CD4-positive, alpha-beta T cell (primary cell): ENCODE data around the gene LSM5. TPM values are rescaled to one million over a fixed set of nuclear protein-coding genes. Genes with fewer than 3 reads are reported as not detected.

Experiments
- ATAC-seq: fragments of 200-7000 bp; cut with Tn5 transposase; one replicate; pipeline ENCODE4 v1.10.0; 2022; ENCODE audit warnings: mild to moderate bottlenecking; ENCODE audit not compliant: poor library complexity
- CTCF ChIA-PET: fragments of 350-600 bp; sonication (Branson Sonifier 250); formaldehyde crosslinking; loops from one replicate; lab custom pipeline; 2021; ENCODE audit warnings: antibody characterized with exemption, inconsistent platforms; lab: Charles Lee
- POLR2A ChIA-PET: fragments of 350-600 bp; sonication (Branson Sonifier 250); formaldehyde crosslinking; loops from one replicate; lab custom pipeline; 2021; ENCODE audit warnings: antibody characterized with exemption, inconsistent platforms; lab: Charles Lee
- DNase-seq, 14 experiments: peaks; one replicate each; pipeline ENCODE4 v3.0.0-alpha.2; 2013 to 2020; ENCODE audit warnings: mixed read lengths in 2 of 14
- H3K27ac ChIP-seq, 2 donors: one replicate each; pipeline versions ENCODE4 v1.5.1 to v1.7.0; 2013; ENCODE audit warnings: low read length in 2 of 2, low read depth in 1 of 2, mild to moderate bottlenecking in 1 of 2
- H3K27me3 ChIP-seq, 2 experiments: 1 replicate in 1 of 2; 2 replicates in 1 of 2; pipeline versions ENCODE4 v1.6.1 to v1.7.0; 2013; ENCODE audit warnings: low read length in 2 of 2, control low read depth in 1 of 2, mild to moderate bottlenecking in 1 of 2, moderate library complexity in 1 of 2; ENCODE audit not compliant: insufficient read depth in 2 of 2, control insufficient read depth in 1 of 2
- H3K36me3 ChIP-seq: one replicate; pipeline ENCODE4 v1.6.1; 2013; ENCODE audit warnings: low read length, control low read depth; ENCODE audit not compliant: insufficient read depth
- H3K4me1 ChIP-seq: one replicate; pipeline ENCODE4 v1.6.1; 2013; ENCODE audit warnings: low read length, control low read depth; ENCODE audit not compliant: insufficient read depth
- H3K4me3 ChIP-seq: one replicate; pipeline ENCODE4 v1.5.1; 2013; ENCODE audit warnings: mild to moderate bottlenecking, low read length, moderate library complexity
- H3K9me3 ChIP-seq, 2 experiments: 1 replicate in 1 of 2; 2 replicates in 1 of 2; pipeline versions ENCODE4 v1.6.1 to v1.7.0; 2013; ENCODE audit warnings: low read length in 2 of 2, mild to moderate bottlenecking in 2 of 2, control low read depth in 1 of 2, moderate library complexity in 1 of 2; ENCODE audit not compliant: control insufficient read depth in 1 of 2, insufficient read depth in 1 of 2
- H3K27ac Mint-ChIP-seq: one replicate; pipeline ENCODE4 v1.8.0; 2020; ENCODE audit warnings: mixed read lengths
- H3K27me3 Mint-ChIP-seq: one replicate; pipeline ENCODE4 v1.8.0; 2021; ENCODE audit warnings: mixed read lengths
- H3K36me3 Mint-ChIP-seq: one replicate; pipeline ENCODE4 v1.8.0; 2021; ENCODE audit warnings: low read depth, mixed read lengths
- H3K4me1 Mint-ChIP-seq: one replicate; pipeline ENCODE4 v1.8.0; 2021; ENCODE audit warnings: low read depth, mixed read lengths
- H3K4me3 Mint-ChIP-seq: one replicate; pipeline ENCODE4 v1.8.0; 2020; ENCODE audit warnings: mild to moderate bottlenecking, mixed read lengths
- H3K9me3 Mint-ChIP-seq: one replicate; pipeline ENCODE4 v1.8.0; 2020; ENCODE audit warnings: mixed read lengths
- intact Hi-C, 2 experiments: fragments of 100-400 bp; cut with DNase I in 1 of 2; cut with micrococcal nuclease in 1 of 2; formaldehyde crosslinking; loops; one replicate each; pipeline versions ENCODE4 v1.15.1 to v1.9.0; 2023 to 2025; cut with DNase I, micrococcal nuclease
- total RNA-seq, 174 experiments: library from RNA in 2 of 174; stranded (reverse) in 2 of 174; gene quantifications; one replicate each; pipeline ENCODE4 v1.2.3 and lab custom pipeline; 2021 to 2026
- TF ChIP-seq, protein P1 (sequence below): fragments of 200-600 bp; IDR thresholded peaks from one replicate; pipeline ENCODE4 v1.8.0; 2022; ENCODE audit warnings: antibody characterized with exemption, mild to moderate bottlenecking

The LSM5 gene
- total RNA-seq, 2 experiments from 2014 or later = 28.2 to 28.7 TPM

DNA sequence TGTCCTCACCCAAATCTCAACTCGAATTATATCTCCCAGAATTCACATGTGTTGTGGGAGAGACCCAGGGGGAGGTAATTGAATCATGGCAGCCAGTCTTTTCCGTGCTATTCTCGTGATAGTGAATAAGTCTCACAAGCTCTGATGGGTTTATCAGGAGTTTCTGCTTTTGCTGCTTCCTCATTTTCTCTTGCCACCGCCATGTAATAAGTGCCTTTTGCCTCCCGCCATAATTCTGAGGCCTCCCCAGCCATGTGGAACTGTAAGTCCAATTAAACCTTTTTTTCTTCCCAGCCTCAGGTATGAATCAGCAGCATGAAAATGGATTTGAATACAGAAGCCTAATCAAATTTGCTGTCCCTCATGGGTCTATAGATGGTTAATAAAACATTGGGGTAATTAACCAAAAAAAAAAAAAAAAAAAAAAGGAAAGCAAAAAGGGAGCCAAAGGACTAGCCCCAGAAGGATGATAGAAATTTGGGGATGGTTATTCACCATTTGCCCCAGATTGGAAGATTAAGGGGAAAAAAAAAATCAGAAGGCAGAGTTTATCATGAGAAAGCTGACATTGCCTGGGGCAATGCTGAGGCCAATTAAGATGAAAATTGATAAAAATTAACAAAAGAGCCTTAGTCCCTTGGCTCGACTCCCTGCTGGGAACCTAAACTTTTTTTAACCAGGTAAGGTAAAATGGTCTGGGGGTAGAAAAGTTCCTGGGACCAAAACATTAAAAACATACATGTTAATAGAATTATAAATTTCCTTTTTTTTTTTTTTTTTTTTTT lies 32.8 kb upstream of the LSM5 start:
- peaks cover 0 to 9% of the 10 kb centered on the region in 2 experiments for H3K9me3 ChIP-seq
- intact Hi-C loops = no loop called here
- Mint-ChIP-seq H3K36me3 (peaks cover 50% of the 10 kb centered on the region), H3K27me3 (no peaks in the 10 kb centered on the region), H3K4me1 (peaks cover 38% of the 10 kb centered on the region), H3K27ac (no peak overlapping the region), H3K9me3 (peaks cover 6% of the 10 kb centered on the region), H3K4me3 (no peak overlapping the region)
- ATAC-seq (no peak), DNase-seq (no peak)
- no peaks in the 10 kb centered on the region for H3K27me3 ChIP-seq
- POLR2A ChIA-PET = no interaction called here
- no peak overlapping the region for H3K27ac ChIP-seq
- H3K36me3 ChIP-seq = peaks cover 6% of the 10 kb centered on the region
- CTCF ChIA-PET = no interaction called here
- no peaks in the 10 kb centered on the region for H3K4me1 ChIP-seq
- TF ChIP-seq, protein P1, sequence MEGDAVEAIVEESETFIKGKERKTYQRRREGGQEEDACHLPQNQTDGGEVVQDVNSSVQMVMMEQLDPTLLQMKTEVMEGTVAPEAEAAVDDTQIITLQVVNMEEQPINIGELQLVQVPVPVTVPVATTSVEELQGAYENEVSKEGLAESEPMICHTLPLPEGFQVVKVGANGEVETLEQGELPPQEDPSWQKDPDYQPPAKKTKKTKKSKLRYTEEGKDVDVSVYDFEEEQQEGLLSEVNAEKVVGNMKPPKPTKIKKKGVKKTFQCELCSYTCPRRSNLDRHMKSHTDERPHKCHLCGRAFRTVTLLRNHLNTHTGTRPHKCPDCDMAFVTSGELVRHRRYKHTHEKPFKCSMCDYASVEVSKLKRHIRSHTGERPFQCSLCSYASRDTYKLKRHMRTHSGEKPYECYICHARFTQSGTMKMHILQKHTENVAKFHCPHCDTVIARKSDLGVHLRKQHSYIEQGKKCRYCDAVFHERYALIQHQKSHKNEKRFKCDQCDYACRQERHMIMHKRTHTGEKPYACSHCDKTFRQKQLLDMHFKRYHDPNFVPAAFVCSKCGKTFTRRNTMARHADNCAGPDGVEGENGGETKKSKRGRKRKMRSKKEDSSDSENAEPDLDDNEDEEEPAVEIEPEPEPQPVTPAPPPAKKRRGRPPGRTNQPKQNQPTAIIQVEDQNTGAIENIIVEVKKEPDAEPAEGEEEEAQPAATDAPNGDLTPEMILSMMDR = no peak
- no peak overlapping the region for H3K4me3 ChIP-seq

DNA sequence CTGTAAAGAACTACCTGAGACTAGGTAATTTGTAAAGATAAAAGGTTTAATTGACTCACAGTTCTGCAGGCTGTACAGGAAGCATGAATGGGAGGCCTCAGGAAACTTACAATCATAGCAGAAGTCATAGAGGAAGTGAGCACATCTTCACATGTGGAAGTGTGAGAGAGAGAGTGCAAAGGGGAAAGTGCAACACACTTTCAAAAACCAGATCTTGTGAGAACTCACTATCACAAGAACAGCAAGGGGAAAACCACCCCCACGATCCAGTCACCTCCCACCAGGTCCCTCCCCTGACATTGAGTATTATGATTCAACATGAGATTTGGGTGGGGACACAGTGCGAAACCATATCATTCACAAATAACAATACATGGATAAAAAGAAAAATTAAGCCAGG lies 29.6 kb upstream of the LSM5 start:
- Mint-ChIP-seq H3K27me3 (no peaks in the 10 kb centered on the region), H3K9me3 (peaks cover 6% of the 10 kb centered on the region), H3K27ac (no peak overlapping the region), H3K4me3 (no peak overlapping the region), H3K4me1 (peaks cover 54% of the 10 kb centered on the region), H3K36me3 (peaks cover 68% of the 10 kb centered on the region)
- DNase-seq = no peak
- Histone ChIP-seq H3K36me3 (peaks cover 3% of the 10 kb centered on the region), H3K4me3 (no peak overlapping the region), H3K27me3 (no peaks in the 10 kb centered on the region), H3K9me3 (peaks cover 0 to 16% of the 10 kb centered on the region in 2 experiments), H3K4me1 (peaks cover 9% of the 10 kb centered on the region), H3K27ac (no peak overlapping the region)
- no peak for ATAC-seq
- CTCF ChIA-PET = no interaction called here
- TF ChIP-seq, protein P1 = no peak
- POLR2A ChIA-PET = no interaction called here
- intact Hi-C loops = no loop called here

DNA sequence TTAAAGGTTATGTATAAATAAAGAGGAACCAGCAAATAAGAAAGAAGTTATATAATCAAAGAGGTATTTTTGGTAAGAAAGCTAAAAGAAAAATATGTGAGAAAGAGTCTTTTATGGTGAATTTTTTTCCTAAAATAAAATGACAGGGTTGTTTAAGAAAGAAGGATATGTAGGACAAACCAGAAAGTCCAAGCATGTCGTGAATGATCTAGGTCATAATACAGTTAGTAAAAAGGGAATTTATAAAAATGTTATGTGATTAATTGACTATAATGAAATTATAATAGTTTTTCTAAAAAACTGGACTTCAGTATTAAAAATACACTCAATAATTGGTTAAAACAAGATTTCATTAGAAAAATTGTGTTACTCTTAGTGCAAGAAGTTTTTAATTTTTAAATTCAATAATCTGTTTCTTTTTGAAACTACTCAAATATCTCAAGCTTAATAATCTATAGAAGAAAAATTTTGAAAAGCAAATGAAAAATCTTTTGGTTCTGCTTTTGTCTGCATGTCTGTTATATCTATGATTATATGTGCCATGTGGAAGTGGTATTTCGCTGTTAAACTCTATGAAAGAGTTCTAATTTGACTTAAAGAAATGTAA lies 28.5 kb upstream of the LSM5 start:
- peaks cover 67% of the 10 kb centered on the region for H3K36me3 Mint-ChIP-seq
- no peaks in the 10 kb centered on the region for H3K27me3 Mint-ChIP-seq
- Histone ChIP-seq H3K27me3 (no peaks in the 10 kb centered on the region), H3K36me3 (peaks cover 3% of the 10 kb centered on the region), H3K4me3 (no peak overlapping the region), H3K9me3 (peaks cover 0 to 16% of the 10 kb centered on the region in 2 experiments), H3K27ac (no peak overlapping the region), H3K4me1 (peaks cover 18% of the 10 kb centered on the region)
- H3K27ac Mint-ChIP-seq = no peak overlapping the region
- ChIA-PET CTCF (no interaction called here), POLR2A (no interaction called here)
- peaks cover 59% of the 10 kb centered on the region for H3K4me1 Mint-ChIP-seq
- no peak overlapping the region for H3K4me3 Mint-ChIP-seq
- DNase-seq = no peak
- ATAC-seq = no peak
- peaks cover 6% of the 10 kb centered on the region for H3K9me3 Mint-ChIP-seq
- intact Hi-C loops = no loop called here
- TF ChIP-seq, protein P1 = no peak
